Fibroblast of pulmonary artery (primary cell): Measurements from ENCODE around the gene GIGYF1.
"Not testable (repeated sequence)": the region's sequence is repeated elsewhere in the genome, so short reads cannot be mapped to it uniquely, and the experiment has no call there.

Experiments used
- DNase-seq: peaks from one replicate; pipeline ENCODE4 v3.0.0-alpha.2; 2010; ENCODE audit warnings: low read depth
- H3K4me3 ChIP-seq: replicated peaks from 2 replicates; pipeline ENCODE4 v1.5.1; 2011; ENCODE audit warnings: low read depth, mild to moderate bottlenecking, control low read depth, low read length, moderate library complexity
- TF ChIP-seq, protein P1 (sequence below): IDR thresholded peaks from 2 replicates; pipeline ENCODE4 v1.5.1; 2011; ENCODE audit warnings: mild to moderate bottlenecking, control low read depth, low read length, inconsistent platforms; ENCODE audit errors: missing control alignments

GIGYF1 gene

GRCh38 chr7:100728196-100728595, 34.1 kb upstream of the GIGYF1 start:
- no peak for DNase-seq
- H3K4me3 ChIP-seq, result no peak overlapping the region
- TF ChIP-seq, protein P1, sequence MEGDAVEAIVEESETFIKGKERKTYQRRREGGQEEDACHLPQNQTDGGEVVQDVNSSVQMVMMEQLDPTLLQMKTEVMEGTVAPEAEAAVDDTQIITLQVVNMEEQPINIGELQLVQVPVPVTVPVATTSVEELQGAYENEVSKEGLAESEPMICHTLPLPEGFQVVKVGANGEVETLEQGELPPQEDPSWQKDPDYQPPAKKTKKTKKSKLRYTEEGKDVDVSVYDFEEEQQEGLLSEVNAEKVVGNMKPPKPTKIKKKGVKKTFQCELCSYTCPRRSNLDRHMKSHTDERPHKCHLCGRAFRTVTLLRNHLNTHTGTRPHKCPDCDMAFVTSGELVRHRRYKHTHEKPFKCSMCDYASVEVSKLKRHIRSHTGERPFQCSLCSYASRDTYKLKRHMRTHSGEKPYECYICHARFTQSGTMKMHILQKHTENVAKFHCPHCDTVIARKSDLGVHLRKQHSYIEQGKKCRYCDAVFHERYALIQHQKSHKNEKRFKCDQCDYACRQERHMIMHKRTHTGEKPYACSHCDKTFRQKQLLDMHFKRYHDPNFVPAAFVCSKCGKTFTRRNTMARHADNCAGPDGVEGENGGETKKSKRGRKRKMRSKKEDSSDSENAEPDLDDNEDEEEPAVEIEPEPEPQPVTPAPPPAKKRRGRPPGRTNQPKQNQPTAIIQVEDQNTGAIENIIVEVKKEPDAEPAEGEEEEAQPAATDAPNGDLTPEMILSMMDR, result no peak

DNA sequence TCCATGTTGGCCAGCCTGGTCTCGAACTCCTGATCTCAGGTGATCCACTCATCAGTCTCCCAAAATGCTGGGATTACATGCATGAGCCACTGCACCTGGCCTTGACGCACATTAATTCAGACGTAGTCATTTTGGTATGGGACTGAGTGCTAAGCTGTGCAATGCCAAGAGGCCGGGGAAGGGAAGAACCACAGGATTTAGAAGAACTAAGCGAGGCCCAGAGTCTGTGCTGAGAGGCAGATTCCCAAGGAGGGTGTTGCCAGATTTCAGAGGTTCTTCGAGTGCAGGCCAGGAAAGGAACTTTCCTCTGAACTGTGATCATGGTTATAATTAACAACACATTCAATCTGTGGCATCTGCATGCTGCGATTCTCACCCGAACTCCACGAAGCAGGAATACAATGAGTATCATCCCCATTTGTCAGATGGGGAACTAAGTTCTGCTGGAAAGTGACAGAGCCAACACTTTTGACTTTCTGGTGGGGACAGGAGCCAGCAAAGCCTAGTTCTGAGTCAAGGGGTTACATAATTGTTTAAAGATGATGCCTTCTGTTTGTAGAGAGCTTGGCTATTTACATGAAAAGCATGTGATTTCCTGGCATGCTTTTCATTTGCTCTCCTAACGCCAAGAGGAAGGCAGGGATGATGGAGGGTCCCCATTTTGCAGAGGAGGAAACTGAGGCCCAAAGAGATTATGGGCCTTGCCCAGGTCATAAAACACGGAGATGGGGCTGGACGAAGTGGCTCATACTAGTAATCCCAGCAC, 33.1 kb upstream of the GIGYF1 start:
- DNase-seq, result peak; percentile 56
- no peak overlapping the region for H3K4me3 ChIP-seq
- TF ChIP-seq, protein P1, result no peak

- H3K4me3 ChIP-seq, result not testable (repeated sequence)
These were observed 30.3 kb upstream of the GIGYF1 start for GRCh38 chr7:100724364-100724763.

DNA sequence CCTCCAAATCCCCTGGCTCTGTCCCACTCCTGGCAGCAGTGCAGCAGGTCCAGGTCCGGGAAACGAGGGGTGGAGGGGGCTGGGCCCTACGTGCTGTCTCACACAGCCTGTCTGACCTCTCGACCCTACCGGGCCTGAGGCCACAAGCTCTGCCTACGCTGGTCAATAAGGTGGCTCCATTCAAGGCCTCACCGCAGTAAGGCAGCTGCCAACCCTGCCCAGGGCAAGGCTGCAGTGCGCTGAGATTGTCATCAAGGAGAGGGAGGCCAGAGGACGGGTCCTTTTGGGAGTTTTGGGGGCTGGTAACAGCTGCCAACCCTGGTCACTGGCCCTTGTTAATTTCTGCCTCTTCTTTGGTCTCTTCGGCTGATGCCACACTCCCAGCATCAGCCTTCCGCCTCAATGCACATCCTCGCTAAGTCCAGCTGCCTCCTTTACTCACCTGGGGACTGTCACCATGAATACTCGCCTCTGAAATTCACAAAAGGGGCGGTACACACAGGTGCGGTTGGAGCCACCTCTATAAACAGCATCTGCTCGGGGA, 29.8 kb upstream of the GIGYF1 start:
- TF ChIP-seq, protein P1, result no peak
- H3K4me3 ChIP-seq, result no peak overlapping the region
- DNase-seq, result no peak

More at GRCh38 chr7:100724364-100724763, 30.3 kb upstream of the GIGYF1 start:
- not testable (repeated sequence) for DNase-seq

DNA sequence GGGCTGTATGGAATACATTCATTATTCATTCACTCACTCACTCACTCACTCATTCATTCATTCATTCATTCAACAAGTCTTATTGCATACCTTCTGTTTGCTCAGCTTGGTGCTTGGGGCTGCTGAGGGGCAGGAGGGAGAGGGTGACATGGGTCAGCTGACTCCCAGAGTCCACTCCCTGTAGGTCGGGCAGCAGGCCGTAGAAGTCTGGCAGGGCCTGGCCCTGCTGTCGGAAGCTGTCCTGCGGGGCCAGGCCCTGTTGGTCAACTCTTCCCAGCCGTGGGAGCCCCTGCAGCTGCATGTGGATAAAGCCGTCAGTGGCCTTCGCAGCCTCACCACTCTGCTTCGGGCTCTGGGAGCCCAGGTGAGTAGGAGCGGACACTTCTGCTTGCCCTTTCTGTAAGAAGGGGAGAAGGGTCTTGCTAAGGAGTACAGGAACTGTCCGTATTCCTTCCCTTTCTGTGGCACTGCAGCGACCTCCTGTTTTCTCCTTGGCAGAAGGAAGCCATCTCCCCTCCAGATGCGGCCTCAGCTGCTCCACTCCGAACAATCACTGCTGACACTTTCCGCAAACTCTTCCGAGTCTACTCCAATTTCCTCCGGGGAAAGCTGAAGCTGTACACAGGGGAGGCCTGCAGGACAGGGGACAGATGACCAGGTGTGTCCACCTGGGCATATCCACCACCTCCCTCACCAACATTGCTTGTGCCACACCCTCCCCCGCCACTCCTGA, 28.6 kb upstream of the GIGYF1 start:
- no peak for DNase-seq
- TF ChIP-seq, protein P1, result no peak
- H3K4me3 ChIP-seq, result no peak overlapping the region

DNA sequence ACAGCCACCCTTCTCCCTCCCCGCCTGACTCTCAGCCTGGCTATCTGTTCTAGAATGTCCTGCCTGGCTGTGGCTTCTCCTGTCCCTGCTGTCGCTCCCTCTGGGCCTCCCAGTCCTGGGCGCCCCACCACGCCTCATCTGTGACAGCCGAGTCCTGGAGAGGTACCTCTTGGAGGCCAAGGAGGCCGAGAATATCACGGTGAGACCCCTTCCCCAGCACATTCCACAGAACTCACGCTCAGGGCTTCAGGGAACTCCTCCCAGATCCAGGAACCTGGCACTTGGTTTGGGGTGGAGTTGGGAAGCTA, 27.4 kb upstream of the GIGYF1 start:
- DNase-seq, result no peak
- no peak overlapping the region for H3K4me3 ChIP-seq
- TF ChIP-seq, protein P1, result no peak

GRCh38 chr7:100720671-100721504, 26.8 kb upstream of the GIGYF1 start:
- no peak overlapping the region for H3K4me3 ChIP-seq
- TF ChIP-seq, protein P1, result no peak
- no peak for DNase-seq
